Activated naive CD8-positive, alpha-beta T cell treated with anti-CD3 and anti-CD28 coated beads, Interleukin-2, amount 50 U/mL, for 16 hours (primary cell): ENCODE measurements around the gene RREB1.

Experiments
- DNase-seq: peaks from one replicate; pipeline ENCODE4 v3.0.0-alpha.2; 2020; ENCODE audit warnings: low read depth, low spot score

The RREB1 gene

DNA sequence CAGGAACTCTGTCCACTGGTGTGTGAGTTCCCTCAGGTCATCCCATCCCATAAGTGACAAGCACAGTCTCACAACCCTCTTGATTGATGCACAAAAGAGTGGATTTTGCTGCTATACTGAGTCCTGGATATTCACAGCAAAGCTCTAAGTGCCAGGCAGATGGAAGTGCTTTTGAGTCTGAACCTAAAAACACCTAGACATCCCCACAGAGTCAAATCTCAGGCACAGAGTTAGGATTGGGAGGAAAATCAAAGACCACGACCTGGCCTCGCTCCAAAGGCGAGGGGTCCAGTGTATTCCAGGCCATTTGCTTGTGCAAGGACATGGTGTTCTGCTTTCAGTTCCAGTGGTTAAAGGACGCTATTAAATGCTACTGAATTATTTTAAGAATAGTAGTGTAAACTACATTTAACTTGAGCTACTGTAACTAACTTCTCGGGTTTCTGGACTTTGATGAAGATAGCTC is 56.8 kb downstream of the RREB1 start:
- DNase-seq = no peak

GRCh38 chr6:7165002-7165889 is 57.5 kb downstream of the RREB1 start:
- no peak for DNase-seq

DNA sequence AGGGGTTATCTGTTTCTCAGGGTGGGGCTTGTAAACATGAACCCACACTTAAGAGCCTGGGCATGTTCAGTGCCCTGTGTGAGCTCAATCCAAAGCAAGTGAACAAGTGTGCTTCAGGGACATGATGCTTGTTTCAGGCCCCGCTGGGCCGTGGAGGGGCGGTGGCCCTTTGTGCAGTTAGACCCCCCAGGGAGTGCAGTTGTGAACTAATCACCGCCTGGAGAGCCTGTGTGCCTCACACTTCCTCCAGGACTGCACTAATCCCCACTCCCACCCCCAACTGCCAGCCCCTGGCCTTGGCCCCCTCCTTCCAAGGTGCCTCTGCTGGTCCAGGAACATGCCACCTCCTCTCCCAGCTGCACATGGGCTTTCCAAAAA is 58.1 kb downstream of the RREB1 start:
- DNase-seq = no peak

DNA sequence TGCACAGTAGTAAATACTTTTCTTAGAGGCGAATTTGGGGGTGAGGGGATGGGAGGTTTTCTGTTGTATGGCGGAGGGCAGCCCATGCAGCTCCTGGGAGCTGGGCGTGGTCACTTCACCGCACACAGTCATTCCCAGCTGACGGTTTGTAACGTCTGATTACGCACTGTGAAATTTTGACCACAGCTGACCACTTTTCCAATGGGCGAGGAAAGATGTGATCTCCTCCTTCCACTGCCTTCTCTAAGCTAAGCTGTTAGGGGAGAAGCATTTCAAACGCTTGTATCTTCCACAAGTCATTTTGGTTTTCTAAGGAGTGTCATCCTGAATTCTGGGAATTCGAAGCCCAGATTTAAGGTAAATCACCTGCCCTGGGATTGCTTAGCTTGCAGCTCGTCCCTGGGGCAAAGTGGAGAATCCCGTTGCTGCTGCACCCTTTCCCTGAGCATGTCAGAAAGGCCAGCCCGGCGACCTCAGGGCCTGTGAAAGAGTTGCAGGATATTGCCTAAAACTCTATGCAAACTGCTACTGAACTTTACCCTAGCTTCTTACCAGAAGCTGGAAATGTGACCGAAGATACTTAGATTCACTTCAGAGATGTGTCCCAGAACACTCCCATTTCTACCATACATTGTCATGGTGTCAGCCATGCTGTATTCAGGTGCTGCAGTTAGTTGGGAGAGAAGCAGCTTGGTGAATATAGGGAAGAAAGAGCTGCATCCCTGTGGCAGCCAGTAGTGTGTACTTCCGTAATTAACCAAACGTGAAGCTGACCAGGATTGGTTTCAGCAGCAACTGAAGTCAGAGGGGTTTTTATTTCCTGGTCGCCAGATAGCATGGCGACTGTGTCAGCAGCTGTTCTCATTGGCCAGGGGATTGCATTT is 58.9 kb downstream of the RREB1 start:
- DNase-seq = no peak

DNA sequence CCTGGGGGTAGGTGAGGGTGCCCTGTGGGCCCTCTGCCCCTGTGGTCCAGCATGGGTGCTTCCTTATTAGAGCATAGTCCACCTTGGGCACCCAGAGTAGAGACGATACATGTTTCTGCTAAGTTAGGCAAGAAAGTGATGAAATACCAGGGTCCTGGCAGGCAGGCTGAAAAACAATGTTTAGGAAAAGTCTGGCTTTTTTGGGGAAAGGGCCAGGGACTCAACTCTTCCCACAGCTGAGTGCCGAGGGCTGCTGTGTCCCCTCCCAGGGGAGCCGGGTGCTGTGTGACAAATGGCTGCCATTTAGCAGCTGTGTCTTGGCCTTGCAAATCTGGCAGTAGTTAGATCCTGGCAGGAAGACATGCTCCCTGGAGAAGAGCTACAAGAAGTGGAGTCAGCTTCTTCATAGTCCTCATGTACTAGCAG is 61.5 kb downstream of the RREB1 start:
- no peak for DNase-seq

DNA sequence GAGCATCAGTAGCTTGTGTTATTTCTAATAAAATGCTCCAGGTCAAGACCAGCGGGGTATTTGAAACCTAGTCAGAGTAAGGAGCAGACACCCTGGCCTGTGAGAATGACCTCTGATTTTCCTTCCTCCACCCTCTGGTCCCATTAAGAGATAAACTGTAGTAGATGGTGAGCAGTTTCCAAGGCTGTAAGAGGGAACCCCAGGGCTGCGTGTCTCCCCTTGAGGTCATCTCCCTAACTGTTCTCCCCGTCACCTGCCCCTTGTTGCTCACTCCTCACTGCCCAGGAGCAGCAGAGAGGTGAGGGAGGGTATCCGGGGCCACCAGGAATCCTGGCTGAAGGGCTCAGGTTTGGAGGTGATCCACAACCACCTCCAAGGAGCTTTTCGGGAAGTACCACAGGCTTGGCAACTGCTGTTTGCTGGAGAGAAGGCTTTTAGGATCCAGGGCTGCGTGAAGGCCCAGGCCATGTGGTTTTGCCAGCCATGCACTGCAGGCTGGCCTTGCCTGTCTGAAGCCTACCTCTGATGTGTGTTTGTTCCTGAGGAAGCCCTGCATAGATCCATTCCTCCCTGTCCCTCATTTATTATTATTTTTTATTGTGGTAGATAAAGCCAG is 62.5 kb downstream of the RREB1 start:
- DNase-seq = no peak

DNA sequence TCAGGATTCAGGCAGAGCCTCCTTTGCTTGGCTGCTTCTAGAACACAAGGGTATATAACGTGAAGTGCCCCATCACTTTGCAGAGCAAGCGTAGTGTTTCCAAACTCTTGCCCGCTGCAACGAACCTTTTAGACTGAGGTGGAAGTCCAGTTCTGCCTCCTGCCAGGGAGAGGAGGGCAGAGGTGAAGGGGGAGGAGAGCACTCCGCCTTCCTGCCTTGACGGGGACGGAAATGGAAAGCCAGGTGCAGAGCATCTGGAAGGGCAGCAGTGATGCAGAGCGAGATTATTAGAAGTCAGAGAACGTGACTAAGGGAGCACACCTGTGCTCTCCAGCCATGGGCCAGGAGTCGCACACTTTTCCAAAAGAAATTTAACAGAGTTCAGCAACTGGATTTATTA is 63.4 kb downstream of the RREB1 start:
- no peak for DNase-seq

- DNase-seq = no peak
Measured at GRCh38 chr6:7171733-7172132, 64.0 kb downstream of the RREB1 start.

- DNase-seq = no peak
Measured at GRCh38 chr6:7172649-7173048, 64.9 kb downstream of the RREB1 start.

DNA sequence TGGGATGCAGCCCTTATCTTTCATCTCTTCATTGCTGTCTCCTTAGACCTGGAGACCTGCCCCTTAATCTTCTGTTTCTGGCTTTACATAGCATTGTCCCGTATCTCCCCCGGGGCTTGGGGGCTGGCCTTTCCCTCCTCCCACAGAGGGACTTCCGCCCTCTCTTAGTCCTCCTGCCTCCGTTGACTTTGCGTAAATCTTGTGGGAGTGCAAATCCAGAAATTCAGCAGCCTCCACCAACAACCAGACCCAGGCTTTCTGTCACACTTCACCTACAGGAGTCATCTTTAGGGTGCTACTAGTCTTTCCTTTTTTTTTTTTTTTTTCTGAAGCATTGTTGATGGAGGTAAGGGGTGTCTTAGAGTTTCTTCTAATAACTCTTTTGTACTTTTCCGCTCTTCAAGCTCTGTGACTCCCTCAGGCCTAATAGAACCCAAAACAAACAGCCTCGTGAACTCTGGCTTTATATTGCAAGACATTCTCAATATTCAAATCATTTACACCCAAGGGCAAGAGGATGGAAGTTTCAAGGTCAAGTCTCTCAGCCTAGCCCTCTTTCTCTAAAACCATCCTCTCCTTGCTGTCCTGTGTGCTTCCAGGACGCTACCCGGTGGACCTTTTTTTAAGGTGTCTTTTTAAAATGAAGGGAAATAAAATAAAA is 66.2 kb downstream of the RREB1 start:
- DNase-seq = no peak

DNA sequence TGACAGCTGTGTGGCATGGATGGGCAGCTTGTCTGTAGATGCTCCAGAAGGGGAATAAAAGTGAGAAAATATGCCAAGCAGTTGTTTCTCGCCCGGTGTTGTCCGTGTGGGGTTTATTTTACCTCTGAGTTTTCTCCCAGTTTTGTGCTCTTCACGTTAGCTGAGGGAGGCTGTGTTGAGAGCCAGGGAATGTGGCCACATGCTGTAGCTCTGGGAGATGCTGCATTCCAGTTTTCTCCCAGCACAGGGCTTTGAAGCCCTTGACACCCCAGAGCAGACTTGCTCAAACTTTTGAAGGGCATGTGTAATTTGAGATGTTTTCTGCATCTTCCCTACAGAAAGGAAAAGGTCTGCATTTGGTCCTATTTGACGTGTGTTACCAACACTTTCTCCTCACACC is 67.7 kb downstream of the RREB1 start:
- DNase-seq = no peak

DNA sequence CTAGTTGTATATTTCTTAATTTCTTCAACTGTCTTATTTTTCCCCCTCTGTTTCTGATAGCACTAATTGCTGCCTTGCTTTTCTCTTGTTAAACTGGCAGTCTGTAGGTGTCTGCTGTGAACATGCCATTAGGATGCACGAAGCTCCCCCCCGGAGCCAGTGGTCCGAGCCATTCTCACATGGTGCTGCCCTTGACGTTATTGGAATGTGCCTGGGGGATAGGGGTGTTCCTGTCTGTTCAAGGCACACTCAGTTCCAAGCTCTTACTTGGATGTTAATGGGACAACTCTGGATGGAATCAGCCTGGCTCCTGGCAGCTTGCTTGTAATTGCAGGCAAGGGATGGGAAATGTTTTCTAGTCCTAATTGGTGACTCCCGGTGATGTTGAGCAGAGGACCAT is 68.4 kb downstream of the RREB1 start:
- no peak for DNase-seq

DNA sequence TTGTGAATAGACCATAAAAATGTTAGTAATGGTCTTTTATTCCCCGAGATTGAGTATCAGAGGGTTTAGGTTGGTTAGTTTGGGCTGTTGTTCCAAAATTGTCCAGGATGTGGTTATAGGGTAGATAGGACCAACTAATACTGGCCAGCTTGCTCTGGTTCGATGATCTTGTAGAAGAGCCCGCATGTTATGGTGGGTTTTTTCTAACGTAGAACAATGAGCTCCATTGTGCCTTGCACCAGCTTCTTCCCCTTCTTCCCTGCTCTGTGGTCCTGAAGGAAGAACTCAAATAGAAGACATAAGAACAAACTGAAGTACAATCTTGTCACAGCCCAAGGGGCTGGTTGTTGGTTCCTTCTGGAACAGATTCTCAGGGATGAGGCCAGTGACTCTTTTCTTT is 70.5 kb downstream of the RREB1 start:
- DNase-seq = no peak

GRCh38 chr6:7180751-7181150 is 73.0 kb downstream of the RREB1 start:
- no peak for DNase-seq

- DNase-seq = no peak
Measured at GRCh38 chr6:7183707-7184106, 75.9 kb downstream of the RREB1 start.

GRCh38 chr6:7184502-7184901 is 76.7 kb downstream of the RREB1 start:
- no peak for DNase-seq

DNA sequence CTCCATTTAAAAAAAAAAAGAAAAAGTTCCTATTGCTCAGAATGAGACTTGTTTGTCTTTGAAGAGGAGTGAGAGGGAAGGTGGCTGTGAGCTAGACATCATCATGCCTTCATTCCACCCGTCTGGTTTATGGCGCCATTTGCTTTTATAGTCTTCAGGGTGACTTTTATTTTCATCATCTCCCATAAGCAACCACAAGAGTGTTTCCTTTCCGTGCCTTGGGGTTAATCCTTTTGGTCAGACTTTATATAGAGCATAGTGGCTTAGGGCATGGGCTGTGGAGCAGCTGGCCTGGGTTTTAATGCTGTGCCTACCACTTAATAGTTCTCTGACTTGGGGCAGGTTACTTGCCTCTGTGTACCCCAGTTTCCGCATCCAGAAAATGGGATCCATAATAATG is 77.8 kb downstream of the RREB1 start:
- no peak for DNase-seq

DNA sequence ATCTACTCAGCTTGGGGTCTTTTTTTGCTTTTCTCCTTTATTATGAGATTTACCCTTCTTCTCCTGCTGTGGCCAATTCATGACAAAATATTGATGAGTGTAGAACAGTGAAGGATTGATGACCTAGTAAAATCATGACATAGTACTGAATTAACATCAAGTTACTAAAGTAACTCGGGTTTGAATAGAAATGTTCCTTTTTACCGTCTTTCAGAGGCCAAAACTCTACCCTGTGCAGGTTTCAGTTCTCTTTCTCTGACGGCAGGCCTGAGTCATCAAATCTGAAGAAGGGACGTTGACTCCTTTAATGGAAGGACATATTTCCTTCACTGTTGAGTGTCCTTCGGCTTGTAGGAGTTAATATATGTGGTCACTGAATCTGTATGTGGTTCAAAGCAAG is 80.7 kb downstream of the RREB1 start:
- DNase-seq = no peak

DNA sequence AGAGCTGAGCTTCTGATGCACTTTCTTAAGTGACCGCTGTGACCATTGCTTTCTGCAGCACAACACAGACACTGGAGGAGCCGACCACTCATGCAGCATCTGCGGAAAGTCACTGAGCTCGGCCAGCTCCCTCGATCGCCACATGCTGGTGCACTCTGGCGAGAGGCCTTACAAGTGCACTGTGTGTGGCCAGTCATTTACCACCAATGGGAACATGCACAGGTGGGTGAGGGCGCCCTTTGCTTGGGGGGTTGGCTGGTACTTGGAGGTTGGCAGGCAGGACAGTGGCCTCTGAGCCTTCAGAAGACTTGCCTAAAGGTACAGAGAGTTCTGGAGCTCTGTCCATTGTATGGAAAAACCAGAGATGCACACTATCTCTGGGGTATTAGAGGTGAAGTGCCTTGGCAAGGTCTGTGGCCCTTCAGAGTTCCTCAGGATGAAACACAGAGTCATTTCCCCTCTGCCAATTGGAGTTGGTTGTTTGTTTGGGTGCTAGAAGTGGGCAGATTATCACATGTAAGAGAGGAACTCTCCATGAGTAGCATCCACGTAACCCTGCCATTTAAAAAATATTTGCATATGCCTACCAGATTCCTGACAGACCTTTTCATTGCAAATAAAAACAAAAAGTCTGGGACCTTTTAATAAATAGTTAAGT is 81.5 kb downstream of the RREB1 start:
- DNase-seq = no peak

DNA sequence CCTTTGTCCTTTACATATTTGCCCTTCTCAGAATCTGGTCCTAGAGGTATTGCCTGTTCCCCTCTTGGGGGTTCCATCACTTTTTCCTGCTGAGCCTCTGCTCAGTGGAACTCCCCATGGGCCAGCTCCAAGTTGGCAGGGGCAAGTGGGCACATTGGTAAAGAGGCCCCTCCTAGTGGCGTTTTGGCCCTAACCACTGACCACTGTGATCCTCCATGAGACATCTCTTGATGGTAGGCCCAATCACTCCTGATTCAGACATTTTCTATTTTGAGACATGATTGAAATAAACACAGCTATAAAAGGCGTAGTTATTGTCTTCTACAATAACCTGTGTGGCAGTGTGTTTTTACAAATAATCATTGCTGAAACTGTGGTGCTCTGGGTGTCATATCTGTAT is 83.0 kb downstream of the RREB1 start:
- DNase-seq = no peak

DNA sequence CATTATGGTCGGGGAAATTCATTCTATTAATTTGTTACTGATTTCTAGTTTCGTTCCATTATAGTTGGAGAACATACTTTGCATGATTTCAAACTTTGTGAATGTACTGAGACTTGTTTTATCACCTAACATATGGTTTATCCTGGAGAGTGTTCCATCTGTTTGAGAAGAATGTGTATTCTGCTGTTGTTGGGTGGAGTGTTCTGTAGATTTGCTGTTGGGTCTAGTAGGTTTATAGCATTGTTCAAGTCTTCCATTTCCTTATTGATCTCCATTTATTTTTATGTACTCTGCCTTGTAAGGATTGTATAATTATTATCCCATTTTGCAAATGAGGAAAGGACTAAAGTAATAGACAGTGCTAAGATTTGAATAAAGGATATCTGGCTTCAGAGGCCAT is 85.4 kb downstream of the RREB1 start:
- no peak for DNase-seq
